GM21367 (cell line): ENCODE measurements around the gene MACIR.
"Not testable (repeated sequence)": the region's sequence is repeated elsewhere in the genome, so short reads cannot be mapped to it uniquely, and the experiment has no call there.

Experiments
- ATAC-seq: cut with Tn5 transposase; IDR thresholded peaks from one replicate; pipeline ENCODE4 v1.9.1; 2021; ENCODE audit not compliant: unreplicated experiment

Gene MACIR, protein sequence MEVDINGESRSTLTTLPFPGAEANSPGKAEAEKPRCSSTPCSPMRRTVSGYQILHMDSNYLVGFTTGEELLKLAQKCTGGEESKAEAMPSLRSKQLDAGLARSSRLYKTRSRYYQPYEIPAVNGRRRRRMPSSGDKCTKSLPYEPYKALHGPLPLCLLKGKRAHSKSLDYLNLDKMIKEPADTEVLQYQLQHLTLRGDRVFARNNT

DNA sequence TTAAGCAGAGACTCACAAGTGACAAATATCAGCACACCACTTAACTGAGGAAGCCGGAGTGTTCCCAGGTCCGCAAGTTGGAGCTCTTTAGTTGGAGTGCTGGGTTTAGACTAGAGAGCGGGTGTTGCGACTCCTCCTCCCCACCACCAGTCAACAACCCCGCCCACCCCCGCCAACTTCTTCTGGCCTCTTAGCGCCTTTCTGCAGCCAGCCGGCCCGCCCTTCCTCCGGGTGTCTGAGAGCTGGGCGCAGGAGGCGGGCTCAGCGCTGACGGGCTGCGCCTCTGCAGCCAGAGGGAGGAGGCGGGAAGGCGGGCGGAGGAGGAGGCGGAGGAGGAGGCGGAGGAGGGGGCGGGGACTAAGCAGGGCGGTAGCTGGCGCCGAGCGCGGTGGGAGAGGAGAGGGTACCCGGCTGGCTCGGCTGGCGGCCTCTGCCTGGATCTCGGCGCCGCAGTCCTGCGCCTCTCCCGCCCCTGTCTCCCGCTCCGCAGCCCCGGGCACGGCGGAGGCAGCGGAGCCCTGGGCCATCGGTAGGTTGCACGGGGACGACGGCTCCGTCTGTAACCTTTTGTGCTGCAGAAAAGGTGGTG is at the start of gene MACIR:
TSS of gene MACIR (plus strand) at position 396 of the 589 bp plus-strand sequence. CDS start 17,157 bp downstream, outside the sequence.
- ATAC-seq, result peak; percentile 81

DNA sequence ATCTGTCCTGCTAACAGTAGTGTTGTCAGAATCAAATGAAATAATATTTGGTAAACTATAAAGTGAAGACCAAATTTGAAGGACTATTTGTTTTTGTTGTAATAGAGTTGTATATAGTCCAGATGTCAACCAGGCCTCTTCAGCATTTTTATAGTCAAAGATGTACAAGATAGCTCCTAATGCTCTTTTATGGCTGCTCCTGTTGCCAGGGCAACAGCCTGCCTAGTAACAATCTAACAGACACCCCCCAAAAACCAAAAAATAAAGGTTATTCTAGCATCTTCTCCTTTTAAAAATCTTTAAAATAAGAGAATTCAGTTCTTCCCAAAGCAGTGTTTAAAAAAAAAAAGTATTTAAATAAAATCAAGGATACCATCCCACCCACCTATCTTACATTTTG is 49.5 kb upstream of the MACIR start:
- ATAC-seq, result no peak

DNA sequence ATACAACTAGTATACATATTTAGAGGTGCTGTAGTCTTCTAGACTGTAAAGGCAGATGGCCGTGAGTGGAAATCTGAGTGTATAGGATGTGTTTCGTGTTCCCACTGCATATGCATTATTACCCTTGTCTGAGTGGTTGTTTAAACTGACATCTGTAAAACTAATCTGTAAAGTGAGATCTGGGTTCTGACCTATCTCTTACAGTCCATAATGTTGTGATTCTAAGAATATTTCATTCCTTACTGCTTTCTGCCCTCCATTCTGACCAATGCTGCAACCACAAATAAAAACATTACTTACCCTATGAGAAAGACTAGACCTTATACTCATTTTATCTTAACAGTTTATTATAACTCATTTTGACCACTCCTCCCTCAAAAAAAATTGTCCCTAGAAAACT is 47.6 kb upstream of the MACIR start:
- no peak for ATAC-seq

DNA sequence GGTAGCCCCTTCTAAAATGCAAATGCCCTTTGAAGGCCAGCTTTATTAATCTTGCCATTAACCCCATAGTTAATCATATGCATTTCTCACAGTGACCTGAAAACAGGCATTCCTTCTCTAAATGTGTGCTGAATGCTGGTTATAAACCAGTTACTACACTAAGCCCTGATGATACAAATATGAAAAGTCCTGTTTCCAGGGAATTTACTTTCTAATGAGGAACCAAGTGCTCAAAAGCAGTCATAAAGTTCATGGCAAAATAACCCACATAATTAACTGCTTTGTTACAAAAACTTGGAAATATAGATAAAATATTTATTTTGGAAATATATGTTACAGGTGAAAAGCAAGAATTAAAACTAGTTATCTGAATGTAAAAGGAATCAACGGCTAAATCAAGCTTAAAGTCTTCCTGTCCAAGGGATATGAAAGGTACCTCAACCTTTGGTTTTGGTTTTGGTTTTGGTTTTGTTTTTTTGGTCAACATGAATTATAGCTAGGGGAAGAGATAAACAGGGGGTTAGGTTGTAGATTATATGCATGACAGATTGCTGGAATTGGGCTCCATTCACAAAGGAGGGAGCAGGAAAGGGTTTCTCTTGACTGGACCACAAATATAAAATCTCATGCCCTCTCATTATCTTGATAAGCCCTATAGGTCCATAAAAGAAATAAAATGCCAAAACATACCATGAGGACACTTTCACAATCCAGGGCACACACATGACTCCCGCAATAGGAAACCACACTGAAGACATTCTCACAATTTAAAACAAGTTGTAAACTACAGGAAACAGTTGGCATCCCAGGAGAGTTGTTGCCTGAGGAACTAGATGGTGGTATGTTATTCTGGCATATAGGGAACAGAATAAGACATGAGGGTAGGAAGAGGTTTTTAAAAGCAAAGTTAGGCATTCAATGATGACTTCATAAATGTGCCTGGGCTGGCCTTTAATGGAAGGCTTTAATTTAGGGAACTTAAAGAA is 46.7 kb upstream of the MACIR start:
- peak; percentile 87 for ATAC-seq

DNA sequence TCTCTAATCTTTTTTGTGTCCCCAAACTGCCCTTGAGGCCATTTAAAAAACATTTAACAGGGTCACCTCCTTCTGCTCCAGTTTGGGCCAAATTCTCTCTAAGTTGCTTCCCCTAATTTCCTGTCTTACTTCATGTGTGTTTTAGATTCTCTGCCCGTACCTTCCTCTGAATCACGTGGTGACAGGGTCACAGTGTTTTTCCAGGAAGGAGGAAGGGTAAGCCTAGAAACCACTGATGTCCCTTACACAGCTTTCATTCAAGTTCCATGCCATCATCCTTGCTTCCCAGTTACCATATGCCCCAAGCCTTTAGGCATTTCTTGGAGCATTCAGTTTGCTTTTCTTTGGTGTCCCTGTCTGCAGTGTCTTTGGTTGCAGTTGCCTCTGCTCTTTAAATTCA is 42.4 kb upstream of the MACIR start:
- no peak for ATAC-seq

DNA sequence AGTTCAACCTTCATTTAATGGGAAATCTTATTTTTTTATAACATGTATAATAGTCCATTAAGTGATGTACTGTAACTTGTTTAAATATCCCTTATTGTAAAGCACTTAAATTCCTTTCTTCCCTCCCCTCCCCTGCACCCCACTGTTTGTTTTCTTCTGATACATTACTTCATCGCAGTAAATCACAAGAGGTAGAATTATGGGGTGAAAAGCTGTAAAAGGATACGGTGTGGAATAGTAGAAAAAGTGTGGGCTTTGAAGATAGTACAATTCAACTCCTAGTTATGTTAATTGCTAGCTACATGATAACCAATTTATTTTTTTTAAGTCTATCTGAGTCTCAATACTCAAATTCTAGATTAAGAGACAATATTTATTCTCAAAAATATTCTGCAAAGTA is 41.9 kb upstream of the MACIR start:
- ATAC-seq, result no peak

DNA sequence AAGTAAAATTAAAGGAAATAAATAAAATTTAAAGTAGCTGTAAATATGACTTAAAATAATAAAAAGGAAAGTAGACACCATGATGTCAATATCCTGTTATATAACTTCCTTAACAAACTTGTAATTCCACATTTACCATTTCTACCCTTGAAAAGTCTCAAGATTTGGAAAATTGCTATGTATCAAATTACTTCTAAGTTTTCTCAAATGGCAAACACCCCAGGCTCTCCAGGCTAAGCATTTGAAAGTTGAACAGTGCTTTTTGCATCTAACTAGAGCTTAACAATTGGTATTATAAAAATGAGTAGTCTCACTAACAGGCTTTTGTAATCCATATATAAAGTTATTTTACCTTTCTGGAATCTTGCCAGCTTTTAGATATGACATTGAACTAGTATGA is 41.5 kb upstream of the MACIR start:
- ATAC-seq, result no peak

DNA sequence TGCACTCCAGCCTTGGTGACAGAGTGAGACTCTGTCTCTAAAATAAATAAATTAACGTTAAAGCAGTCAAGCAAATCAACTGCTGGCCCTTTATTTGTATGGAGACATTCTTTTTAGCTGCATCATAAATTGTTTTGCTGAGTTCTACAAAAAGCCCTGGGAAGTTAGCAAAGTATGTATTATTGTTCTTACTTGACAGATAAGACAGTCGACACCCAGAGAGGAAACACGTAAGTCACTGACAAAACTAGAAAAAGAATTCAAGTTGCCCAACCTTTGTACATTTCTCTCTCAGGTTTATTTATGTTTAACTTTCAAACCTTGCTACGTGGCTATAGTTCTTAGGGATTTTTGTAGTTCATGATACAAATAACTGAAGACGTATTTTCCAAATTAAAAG is 40.4 kb upstream of the MACIR start:
- ATAC-seq, result no peak

DNA sequence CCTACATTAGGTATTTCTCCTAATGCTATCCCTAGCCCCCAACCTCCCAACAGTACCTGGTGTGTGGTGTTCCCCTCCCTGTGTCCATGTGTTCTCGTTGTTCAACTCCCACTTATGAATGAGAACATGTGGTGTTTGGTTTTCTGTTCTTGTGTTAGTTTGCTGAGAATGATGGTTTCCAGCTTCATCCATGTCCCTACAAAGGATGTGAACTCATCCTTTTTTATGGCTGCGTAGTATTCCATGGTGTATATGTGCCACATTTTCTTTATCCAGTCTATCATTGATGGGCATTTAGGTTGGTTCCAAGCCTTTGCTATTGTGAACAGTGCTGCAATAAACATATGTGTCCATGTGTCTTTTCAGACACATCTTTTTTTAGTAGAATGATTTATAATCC is 39.5 kb upstream of the MACIR start:
- ATAC-seq, result not testable (repeated sequence)

DNA sequence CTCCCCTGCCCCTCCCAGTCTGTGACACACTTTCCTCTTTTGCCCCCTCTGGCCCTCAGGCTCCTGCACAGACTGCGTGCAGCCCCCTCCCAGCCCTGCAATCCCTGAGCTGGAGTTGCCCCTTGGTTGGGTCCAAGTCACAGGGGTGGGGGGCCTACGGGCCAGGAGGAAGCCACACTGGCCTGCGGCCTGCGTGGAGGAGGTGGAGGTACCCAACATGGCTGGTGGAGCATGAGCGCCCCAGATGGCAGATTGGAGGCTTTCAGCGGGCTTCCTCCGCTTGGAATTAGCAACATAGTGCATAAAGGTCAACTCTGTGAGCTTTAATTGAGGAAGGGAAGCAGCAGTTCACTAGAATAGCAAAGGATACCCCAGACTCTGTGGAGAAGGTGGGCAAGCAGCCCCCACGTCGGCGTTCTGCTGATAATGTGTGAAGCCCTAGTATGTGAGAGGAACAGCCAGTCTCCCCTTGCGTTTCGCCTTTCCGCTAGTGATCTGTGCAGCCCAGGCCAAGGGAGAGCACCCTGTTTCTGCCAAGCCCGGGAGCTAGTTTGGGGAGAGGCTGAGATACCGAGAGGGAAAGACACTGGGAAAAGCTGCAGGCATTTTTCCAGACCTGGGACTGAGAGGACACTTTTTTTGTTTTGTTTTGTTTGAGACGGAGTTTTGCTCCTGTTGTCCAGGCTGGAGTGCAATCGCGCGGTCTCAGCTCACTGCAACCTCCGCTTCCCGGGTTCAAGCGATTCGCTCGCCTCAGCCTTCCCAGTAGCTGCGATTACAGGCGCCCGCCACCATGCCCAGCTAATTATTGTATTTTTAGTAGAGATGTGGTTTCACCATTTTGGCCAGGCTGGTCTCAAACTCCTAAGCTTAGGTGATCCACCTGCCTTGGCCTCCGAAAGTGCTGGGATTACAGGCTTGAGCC is 35.3 kb upstream of the MACIR start:
- ATAC-seq, result no peak

DNA sequence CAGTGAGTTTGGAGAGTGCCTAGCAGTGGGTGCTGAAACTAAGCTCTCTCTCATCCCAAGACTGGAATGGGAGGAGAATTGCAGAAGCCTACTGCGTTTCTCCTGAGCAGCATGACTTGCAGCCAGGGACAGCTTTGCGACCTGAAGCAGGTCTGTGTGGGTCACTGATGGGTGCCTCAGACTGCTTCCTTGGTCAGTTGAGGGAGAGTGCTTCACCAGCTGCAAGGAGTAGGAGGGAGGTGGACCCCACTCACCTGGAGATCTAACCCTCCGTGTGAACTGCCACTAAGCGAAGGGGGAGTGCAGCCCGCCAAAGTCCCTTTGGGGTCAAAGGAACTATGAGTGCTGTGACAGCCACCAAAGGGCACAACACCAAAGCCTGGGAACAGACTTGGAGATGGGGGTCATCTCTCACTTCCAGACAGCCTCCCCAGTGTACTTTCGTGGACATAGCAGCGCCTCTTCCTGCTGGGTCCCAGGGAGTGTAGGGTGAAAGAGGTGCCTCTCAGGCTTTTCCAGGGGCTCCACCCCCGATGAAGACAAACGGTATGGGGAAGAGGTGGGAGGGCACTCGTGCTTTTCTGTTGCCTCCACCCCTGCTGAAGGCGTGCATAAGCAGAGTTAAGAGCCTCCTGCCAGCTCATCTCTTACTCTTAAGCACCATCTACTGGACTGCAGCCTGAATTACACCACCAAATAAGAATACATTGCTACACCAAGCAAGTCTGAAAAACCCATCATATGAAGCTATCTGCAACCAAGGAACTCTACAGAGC is 34.3 kb upstream of the MACIR start:
- ATAC-seq, result peak; percentile 98

DNA sequence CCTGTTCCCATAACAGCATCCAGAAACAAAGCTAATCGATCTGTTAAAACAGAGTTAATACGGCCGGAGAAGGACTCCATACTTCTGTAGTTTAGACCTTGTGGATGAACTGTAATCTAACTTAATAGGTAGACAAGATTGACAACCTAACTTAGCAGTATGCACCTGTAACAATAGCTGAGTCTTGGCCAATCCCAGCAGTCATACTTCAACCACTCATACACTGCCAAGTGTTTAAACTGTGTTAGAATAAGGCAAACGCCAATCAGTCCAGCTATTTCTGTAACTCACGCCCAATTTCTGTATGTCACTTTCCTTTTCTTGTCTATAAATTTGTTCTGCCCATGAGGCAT is 33.7 kb upstream of the MACIR start:
- ATAC-seq, result no peak

DNA sequence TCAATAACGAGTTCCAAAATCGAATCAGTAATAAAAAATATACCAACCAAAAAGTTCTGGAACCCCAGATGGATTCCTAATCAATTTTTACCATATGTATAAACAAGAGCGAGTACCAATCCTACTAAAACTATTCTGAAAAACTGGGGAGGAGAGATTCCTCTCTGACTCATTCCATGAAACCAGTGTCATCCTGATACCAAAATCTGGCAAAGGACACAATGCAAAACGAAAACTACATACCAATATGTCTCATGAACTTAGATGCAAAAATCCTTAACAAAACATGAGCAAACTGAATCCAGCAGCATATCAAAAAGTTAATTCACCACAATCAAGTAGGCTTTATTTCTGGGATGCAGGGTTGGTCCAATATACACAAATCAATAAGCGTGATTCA is 30.5 kb upstream of the MACIR start:
- no peak for ATAC-seq

DNA sequence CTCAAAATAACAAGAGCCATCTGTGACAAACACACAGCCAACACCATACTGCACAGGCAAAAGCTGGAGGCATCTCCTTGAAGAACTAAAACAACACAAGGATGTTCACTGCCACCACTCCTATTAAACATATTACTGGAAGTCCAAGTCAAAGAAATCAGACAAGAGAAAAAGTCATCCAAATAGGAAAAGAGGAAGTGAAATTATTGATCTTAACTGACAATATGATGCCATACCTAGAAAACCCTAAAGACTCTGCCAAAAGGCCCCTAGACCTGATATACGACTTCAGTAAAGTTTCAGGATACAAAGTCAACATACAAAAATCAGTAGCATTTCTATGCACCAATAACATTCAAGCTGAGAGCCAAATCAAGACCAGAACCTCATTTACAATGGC is 30.0 kb upstream of the MACIR start:
- no peak for ATAC-seq

DNA sequence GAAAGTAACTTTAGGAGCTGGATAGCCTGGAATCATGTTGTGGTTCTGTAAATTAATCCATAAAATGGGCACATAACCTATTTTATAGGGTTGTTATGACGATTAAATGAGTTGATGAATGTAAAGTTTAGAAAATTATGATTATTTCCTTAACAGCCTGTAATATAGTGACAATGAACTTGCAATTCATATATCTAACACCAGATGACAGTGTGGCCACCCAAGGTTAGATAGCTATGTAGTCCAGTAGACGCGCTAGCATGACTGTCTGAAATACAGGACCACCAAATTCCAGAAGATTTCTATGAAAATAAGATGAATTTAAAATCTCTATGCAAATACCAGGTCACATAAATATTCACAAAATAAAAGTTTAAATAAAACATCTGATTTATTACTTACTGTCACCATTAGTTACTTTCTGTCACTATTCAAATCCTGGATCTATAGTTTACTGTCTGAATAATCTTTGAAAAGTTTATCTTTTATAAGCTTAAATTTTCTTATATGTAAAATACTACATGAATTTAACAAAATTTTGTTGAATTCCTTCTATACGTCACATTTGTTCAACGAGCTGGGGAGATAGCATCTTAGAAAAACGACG is 26.1 kb upstream of the MACIR start:
- no peak for ATAC-seq

DNA sequence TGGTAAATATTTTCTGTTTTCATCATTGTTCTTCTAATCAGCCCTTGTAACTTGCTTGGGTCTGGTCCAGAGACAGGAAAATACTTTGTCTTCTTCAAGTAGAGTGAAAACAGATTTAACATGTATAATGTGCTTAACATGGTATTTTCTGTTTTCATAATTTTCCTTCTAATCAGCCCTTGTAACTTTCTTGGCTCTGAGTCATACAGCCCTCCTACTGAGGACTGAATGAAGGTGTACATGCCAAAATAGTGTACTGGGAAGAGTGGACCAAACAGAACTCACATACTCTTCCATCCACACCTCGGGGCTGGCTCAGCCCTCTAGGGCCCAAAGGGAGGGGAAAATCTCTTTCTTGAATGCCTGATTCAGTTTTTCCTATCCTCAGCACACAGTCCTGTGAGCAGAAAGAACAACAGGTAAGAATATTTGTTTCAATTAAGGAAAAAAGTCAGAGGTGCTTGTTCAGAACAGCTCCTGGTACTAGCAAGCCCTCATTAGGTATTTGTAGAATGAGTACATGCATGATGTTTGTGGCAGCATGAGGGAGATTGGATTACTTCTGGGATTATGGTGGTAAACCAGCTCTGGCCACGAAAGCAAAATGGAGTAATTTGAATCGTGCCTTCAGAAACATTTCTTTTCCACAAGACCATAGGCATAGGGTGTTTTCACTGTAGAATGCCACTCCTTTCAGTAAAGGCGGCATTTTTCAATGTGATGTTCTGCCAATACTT is 24.2 kb upstream of the MACIR start:
- no peak for ATAC-seq

DNA sequence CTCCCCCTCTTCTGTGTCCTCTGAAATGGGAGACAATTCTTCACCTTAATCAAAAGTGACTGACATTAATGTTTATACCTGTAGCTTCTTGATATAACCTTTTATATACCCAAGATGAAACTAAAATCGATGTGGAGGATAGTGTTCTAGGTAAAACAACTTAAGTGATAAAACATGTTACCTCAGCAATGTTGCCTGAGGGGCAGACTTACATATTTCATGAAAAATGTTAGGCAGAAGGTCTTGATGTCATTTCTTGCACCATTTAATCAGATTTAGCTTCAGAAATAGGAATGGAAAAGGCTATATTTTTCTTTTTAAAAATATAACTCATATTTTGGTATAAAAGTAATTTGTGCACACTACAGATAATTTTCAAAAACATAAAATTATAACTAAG is 22.7 kb upstream of the MACIR start:
- no peak for ATAC-seq

DNA sequence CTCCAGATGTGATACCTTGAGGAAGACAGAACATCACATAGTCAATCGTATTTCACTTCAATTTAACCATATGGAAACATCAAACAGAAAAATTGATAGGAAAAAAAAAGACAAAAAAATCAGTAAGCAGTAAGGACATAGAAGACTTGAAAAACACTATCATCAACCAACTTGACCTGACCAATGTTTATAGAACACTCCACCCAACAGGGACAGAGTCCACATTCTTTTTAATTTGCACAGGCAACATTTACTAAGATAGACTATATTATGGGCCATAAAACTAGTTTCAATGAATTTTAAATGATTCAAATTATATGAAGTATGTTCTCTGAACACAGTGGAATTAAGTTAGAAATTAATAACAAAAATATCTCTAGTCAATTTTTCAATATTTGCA is 20.8 kb upstream of the MACIR start:
- ATAC-seq, result no peak

DNA sequence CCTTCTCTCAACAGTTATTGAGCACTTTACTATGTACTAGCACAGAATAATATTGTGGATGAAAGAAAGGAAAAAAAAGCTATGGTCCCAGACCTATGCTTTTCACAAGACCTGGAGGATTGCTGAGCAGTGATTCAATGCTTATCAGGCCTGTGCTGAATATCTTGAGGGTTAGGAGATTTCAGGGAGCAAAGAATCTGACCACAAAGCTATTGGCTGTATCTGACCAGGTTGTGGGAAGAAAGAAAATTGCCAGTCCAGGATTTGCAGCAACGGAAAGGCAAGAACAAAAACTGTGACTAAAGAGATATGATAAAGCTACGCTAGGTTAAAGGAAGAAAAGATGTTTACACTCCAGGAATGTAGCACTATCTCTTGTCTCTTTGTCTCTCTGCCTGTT is 14.9 kb upstream of the MACIR start:
- no peak for ATAC-seq
